Stimulated activated CD4-positive, alpha-beta T cell treated with anti-CD3 and anti-CD28 coated beads, Interleukin-12 subunit alpha, Interleukin-12 subunit beta, amount 100 ng/mL, for 24 hours (primary cell): ENCODE results near the gene OLFML3.

Experiments
- DNase-seq, 2 experiments: peaks; one replicate each; pipeline ENCODE4 v3.0.0-alpha.2; 2020; ENCODE audit warnings: low read depth in 2 of 2

The OLFML3 gene

GRCh38 chr1:114025609-114026401 is 46.5 kb downstream of the OLFML3 start:
- no peak for DNase-seq

GRCh38 chr1:114026797-114027196 is 47.5 kb downstream of the OLFML3 start:
- no peak for DNase-seq
